ENCODE results near the gene ORMDL3.
"Not testable (repeated sequence)": the region's sequence is repeated elsewhere in the genome, so short reads cannot be mapped to it uniquely, and the experiment has no call there.

Gene ORMDL3

DNA sequence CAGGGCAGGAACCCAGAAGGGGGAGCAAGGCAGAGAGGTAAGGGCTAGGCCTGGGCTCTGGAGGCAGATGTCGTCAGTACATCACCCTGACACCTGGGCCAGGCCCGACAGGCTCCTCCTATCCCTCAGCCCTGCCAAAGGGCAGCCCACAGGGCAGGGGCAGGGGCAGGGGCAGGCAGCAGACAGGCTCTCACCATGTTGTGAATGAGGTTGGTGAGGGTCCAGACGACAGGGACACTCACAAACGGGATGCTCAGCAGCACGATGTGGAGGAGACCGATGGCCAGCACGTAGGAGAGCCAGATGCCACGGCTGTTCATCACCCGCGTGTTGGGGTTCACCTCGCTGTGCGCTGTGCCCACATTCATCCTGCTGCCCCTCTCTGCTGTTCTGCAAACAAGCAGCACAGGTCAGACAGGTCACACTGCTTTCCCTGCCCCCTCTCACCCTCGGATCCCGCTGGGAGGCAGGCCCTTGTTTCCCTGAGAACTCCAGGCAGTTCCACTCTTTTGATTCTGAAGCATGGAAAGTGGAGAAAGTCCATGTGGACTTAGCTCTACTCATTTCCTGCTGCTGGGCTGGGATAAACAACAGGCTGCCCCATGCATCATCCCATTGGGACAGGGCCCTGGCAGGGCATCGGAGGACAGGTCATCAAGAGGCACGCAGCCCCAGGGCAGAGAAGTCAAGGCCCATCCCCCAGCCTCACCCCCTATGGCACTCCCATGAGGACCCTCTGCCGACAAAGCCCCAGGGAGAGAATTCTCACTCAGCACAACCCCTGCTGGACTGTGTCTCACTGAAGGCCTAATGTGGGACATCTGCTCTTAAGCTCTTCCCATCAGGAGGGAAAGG, 3.3 kb downstream of the ORMDL3 start:
- DNase-seq: no peak

DNA sequence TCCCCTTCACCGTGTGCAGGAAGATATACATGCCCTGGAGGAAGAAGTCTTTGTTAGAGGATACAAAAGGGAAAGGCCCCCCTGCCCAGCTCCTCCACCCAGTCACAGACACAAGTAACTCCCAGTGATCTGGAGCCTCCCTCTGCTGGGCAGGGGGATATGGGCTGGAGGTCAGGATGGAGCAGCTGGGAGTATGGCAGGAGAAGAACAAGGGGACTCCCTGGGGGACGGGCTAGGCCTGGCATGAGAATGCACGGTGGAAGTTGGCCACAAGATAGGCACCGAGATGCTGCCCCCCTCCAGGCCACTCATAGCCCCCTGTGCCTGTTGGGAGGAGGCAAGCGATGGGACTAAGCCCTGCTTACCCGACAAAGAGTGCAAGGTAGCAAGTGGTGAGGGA, 4.2 kb downstream of the ORMDL3 start:
- no peak for DNase-seq

DNA sequence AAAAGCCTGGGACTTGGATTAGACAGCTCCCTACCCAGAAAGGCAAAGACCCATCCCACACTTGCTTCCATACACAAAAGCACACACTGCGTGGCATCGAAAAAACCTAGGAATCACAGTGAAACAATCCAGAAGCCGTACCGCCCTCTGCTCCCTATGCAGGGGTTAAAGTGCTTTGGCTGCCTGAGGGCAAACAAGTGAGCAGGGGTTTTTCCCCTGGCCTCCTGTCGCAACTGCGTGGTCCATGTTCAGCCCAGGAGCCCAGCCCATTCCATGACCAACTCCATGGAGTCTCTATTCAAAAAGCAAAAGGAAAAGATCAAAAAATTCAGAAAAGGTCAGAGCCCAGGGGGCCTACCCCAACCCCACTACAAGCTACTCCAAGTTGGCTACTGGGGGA, 5.4 kb downstream of the ORMDL3 start:
- DNase-seq: no peak

DNA sequence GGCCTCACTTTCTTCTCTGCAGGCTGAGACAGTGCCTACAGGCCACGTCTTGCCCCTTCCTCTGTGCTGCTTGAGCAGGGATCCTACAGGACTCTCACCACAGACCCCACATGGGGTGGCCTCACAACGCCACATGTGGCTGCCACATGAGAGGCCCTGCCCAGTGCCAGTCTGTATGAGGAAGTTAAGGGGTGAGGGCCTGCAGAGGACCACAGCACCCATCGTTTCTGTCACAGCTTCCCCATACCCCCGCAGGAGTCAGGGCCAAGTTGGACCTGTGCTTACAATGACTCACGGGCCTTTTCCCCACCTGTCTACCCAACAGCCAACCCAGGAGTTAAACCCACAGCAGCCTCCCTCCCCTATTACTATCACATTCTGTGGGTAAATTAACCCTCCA, 6.1 kb downstream of the ORMDL3 start:
- no peak for DNase-seq

DNA sequence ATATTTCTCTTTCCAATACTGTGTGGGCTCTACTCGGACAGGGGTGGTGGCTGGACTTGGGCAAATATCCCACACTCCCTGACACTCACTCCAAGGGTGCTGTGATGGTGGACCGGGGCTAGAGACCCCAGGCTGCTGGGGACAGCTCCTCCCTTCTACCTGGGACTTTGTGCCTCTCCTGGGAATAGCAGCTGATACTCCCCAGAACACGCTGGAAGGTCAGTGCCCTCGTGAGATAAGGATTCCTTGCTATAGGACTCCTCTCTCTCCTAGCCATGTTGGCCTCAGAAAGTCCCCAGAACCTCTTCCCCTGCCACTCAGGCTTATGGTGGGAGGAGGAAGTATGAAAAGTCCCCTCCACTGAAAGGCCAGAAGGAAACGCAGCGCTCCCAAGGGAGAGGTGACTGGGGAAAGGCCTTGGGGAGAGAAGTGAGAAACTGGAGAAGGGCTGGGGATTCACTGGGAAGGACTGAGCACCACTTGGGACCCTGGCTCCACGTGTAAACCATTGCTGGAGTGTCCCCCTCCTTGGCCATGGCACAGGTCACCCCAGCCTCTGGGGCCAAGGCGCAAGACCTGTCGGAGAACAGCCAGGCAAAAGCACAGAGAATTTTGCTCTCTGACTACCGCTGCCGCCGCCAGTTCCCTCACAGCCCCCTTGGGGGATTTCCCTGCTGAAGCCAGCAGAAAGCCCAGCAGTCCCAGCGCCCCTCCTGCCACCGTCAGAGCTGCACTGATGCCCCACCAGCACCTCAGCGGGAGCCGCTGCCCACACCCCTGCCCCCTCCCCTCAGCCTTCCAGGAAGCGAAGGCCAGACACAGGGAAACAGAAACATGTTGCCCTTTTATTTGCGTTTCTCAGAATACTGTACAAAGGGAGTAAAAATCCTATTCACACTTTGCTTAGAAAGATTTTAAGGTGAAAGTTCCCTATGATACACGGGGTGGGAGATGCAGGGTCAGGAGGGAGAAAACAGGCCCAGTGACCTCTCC, 6.9 kb downstream of the ORMDL3 start:
- no peak for DNase-seq

DNA sequence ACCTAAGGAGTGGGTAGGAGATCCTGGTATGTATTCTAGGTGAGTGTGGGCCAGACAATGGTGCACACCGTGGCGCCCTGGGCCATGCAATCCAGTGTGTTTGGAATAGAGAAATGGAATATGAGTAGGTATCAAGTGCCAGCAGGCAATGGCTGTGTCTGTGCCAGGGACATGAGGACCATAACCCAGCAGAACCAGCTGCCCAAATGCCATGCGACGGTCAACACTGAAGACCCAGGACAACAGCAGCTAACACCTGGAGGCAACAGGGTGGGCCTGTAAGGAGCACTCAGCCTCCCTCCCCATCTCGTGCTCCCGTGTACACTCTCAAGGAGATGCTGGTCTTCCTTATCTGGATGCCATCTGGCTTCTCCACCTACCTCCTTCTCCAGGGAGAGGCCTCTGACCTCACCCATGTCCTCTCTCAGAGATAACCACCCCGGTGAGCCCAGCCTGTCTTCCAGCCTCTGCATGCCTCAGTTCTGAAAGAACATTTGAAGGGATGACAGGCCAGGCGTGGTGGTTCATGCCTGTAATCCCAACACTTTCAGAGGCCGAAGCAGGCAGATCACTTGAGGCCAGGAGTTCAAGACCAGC, 8.2 kb downstream of the ORMDL3 start:
- DNase-seq: no peak

DNA sequence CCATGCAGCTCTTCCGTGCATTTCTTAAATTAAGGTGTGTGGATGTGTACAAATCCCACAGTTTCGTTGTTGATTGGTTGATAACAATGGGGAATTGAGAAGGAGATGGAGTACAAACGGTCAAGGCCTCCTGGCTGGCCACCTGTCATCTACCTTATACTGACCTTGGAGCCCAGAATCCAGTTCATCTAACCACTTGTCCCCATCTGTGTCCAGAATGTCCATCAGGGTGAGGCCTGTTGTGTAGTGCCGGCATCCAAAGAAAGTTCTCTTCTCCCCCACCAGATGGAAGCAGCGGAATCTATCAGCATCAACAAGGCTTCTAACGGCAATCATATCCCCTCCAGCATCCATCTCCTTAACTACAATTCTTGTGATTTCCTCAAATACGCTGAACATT, 10.5 kb downstream of the ORMDL3 start:
- no peak for DNase-seq

DNA sequence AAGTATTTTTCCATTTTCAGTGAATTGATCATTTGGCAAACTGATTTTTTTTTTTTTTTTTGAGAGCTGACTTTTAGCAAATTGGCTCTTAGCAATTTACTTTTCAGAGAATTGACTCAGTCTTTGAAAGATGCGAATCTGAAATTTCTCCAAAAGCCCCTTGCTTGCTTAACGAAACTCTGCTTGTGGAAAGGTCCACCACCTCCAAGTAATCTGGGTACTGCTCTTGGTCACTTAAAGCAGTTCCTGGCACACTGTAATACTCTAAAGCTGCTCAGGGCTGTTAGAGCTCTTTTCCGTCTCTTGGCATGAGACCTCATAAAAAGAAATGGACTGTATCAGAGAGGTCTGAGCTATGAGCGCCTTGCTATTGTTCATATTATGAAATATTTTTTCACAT, 11.8 kb downstream of the ORMDL3 start:
- no peak for DNase-seq

DNA sequence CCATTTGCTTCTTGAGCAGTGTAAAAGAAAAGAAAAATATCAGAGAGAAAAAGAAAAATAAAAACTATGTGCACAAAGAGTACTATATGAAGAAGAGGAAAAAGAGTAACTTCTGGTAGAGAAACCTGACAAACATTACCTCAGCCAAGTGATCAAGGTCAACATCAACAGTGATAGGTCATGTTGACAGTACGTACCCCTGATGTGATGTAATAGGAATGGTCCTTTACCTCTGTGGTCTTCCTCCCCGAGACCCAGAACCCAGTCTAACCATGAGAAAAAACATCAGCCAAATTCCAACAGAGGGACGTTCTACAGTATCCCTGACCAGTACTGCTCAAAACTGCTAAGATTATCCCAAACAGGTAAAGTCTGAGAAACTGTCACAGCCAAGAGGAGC, 13.4 kb downstream of the ORMDL3 start:
- no peak for DNase-seq

DNA sequence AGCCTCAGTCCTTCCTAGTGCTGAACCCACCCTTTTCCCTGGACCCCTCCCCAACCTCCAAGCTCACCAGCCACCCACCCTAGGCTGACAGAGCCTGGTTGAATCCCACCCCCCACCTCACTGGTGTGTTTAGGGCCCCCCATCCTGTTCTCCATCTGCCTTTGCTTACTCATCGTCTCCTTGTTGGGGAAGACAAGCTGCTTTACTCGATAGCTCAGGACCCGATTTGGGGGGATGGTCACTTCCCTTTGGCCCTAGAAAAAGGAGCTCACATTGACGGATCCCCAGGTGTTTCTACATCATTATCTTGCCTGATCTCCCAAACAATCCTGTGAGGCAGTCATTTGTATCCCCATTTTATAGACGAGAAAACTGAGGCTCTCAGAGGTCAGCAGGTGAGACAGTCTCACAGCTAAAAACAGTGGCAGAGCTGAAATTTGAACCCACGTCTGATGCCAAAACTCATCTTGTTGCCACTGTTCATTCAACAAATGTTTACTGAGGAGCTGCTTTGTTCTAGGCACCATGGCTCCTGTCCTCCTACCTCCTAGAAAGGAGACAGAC, 18.5 kb downstream of the ORMDL3 start:
- DNase-seq: no peak

DNA sequence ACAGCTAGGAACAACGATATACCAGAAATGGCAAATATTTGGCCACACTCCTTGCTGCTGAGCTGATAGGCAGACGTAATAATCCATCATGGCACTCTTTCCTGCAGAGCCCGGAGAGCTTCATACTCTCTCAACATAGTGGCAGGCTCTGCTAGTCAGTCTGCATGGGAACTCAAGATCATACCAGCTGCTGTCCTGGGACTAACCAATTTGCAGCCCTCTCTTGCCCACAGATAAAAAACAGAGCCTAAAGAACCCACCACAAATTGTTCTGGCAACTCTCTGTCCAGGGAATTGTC, 22.5 kb downstream of the ORMDL3 start:
- DNase-seq: no peak

DNA sequence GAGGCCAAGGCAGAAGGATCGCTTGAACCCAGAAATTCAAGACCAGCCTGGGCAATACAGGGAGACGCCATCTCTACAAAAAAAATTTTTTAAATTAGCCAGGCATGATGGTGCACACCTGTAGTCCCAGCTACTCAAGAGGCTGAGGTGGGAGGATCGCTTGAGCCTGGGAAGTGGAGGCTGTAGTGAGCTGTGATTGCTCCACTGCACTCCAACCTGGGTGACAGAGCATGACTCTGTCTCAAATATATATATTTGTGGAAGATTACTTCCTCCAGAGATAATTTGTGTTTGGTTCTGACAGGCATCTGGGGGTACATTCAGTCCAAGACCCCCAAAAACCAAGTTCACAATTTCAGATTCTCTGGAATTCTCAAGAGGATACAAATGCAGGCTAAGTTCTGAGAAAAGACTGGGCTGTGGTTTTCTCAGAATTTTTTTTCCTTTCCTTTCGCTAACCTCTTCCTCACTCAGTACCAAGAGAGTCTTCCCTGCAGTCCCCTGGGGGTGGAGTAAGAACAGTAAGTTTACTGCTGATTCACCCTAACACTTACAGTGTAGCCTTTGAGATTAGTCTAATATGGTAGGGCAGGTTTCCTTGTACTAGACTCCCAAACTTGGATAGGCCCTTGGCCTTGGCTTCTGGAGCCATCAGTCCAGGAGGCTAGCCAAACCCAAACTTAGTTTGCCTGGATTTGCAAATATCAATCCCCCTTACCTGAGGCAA, 24.1 kb downstream of the ORMDL3 start:
- DNase-seq: no peak

DNA sequence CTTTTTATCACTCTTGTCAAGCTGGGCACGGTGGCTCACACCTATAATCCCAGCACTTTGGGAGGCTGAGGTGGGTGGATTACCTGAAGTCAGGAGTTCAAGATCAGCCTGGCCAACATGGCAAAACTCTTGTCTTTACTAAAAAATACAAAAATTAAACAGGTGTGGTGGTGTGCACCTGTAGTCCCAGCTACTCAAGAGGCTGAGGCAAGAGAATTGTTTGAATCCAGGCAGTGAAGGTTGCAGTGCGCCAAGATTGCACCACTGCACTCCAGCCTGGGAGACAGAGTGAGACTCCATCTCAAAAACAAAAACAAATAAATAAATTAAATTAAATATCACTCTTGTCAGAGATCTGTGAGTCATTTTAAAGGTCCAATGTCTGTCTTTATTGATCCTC, 25.4 kb downstream of the ORMDL3 start:
- DNase-seq: not testable (repeated sequence)

DNA sequence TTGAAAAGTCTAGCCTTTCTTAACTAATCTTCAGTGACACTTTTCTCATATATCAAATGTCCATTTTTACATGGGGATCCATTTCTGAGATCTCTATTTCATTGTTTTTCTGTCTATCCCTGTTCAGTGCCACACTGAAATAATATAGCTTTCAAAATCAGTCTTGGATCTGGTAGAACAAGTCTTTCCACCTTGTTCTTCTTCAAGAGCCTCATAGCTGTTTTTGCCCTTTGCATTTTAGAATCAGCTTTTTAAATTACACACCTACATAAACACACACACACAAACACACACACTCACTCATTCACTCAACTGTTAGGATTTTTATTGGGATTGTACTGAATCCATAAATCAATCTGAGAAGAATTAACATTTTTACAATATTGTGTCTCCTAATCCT, 28.2 kb downstream of the ORMDL3 start:
- no peak for DNase-seq

DNA sequence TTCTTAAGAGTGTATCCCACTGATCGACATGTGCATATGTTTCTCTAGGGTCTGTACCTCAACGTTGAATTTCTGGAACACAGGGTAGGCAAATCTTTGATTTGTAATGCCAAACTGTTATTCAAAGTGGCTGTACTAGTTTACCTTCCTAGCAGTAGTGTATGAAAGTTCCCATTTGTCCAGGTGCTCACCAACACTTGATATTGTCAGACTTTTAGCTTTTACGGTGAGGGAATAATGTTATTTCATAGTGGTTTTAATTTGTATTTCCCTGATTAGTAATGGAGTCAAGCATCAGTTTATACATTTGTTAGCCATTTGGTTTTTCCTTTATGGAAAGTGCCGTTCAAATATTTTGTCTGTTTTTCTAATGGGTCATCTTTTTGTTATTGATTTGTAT, 29.3 kb downstream of the ORMDL3 start:
- DNase-seq: no peak

DNA sequence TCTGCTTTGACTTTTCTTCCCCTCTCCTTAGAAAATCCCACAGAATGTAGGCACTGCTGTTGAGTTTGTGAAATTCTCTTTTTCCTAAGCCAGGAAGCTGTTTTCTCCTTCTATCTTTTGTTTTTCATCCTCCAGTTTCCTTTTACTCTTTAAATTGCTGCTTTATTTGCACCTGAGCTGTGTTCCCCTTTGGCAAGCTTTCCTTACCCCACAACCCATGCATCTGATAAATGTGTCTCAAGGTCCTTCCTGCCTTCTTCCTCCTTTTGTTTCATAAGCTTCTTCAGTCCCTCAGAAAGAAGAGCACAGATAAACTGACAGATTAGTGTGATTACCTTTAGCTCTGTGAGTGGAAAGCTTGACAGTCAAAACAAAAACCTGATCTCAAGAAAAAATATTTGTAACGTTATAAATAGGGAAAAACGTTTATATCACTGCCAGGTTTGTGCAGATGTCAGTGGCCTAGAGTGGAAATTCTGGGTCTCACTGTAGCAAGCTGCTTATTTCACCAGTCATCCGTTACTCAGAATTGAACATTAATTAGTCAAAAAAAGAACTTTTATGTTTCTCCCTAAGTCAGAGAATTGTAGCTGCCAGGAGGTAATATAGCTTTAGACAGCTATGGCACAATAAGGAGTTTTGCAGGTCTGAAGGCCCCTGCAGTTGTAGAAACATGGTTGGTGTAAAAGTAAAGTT, 32.6 kb downstream of the ORMDL3 start:
- DNase-seq: no peak

DNA sequence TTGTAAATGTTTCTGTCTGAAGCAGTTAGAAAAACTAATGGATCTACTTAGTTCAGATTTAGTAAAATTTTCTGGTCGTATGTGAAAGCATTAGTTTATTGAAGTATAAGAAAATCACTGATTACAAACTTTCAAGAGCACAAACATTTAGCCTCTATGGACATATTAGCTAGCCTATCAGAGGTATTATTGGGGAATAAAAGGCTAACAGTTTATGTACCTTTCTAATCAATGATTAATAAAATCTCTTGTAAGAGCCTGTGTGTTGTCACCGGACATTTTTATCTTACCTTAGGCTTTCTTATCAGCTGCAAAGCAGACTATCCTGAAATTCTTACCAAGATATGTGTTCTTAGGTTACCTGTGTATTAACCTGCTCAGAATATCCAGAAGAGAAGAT, 38.2 kb downstream of the ORMDL3 start:
- DNase-seq: no peak

DNA sequence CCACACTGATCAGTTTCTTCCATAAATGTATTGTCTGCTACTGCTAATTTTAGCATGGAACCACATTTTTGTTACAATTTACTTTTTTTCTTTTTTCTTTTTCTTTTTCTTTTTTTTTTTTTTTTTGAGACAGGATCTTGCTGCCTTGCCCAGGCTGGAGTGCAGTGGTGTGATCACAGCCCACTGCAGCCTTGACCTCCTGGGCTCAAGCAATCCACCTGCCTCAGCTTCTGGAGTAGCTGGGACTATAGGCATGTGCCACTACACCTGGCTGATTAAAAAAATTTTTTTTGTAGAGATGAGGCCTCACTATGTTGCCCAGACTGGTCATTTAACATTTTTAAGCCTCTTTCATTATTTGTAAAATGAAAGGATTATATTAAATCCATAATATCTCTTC, 40.3 kb downstream of the ORMDL3 start:
- DNase-seq: no peak

DNA sequence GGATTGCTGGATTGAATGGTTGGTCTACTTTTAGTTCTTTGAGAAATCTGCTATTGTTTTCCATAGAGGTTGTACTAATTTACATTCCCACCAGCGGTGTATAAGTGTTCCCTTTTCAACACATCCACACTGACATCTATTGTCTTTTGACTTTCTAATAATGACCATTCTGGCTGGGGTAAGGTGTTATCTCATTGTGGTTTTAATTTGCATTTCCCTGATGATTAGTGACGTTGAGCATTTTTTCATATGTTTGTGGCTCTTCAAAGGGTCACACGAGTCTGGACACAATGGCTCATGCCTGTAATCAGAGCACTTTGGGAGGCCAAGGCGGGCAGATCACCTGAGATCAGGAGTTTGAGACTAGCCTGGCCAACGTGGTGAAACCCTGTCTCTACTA, 41.3 kb downstream of the ORMDL3 start:
- DNase-seq: not testable (repeated sequence)

DNA sequence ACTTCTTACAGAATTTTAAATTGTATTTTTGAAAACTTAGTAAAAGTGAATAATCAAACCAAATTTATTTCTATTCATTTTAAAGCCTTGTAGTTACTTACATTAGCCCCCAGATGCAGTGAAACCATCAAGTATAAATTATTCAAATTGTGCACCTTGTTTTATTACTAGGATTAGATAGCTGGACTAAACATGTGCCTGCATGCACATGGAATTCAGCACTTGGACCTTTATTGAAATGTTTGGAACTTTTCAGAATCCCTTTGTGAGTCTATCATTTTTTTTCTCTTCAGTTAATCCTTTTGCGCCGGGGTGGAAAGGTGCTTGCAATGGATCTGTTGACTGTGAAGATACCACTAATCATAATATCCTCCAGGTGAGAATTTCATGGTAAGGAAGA, 54.6 kb downstream of the ORMDL3 start:
- peak; percentile 25 for DNase-seq

DNA sequence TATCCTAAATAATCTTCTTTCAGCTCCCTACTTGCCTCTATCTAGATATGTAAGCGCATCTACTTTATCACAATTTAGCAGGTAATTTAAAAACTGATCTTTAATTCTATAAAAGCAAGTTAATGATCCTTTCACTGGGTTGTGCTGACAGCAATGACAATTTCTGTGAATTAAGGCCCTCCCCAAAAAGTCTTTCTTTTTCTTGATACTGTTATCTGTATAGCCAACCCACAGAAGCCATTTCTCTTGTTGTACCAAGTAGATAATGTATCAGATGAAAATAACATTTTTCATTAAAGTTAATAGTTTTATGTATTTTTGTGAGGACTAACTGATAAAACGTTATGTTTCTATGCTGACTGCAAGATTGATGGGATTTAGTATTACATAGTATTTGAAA, 55.6 kb downstream of the ORMDL3 start:
- no peak for DNase-seq

All from NCI-H1694 (cell line).